LNCAP (cell line): ENCODE results near the gene SUN3.

ENCODE experiments used
- CTCF ChIP-seq: fragments of 450-650 bp; IDR thresholded peaks from 2 replicates; pipeline ENCODE4 v1.5.1; 2017; ENCODE audit warnings: mild to moderate bottlenecking

The SUN3 gene

GRCh38 chr7:47954231-47954911 lies 74.5 kb downstream of the SUN3 start:
- no peak for TF ChIP-seq CTCF

DNA sequence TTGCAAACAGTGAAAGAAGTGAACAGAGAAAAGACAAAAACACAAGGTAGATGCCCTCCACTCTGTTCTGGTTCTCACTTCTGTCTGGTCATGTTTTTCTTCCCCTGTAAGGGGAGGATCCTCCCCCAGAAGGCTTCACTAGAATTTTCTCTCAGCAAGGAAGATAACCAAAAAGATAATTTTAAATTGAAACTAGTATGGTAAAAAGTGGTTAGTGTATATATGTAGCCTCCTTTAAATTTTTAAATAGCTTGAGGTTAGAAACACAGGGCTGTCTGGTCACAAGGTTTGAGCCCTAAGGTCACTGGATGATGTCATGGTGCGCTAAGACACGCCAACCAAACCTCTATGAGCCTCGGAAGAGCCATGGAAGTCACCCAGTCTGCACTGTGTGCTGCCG lies 75.1 kb downstream of the SUN3 start:
- no peak for TF ChIP-seq CTCF

DNA sequence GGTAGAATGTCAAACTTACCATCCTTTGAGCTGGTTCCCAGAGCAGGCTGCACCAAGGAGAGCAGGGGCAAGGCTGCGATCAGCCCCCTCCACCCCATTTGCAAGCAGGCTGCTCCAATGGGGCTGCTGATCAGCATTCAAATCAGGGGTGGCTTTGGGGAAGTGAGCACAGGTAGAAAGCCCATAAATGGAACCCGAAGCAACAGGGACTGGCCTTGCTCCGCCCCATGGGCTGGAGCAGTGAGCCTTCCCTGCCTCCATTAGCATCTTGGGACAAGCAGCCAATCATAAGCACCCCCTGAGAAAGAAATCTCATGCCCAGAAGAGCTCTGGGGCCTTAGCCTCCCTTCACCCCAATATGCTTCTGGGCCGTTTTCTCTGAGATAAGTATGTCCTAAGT lies 76.7 kb downstream of the SUN3 start:
- TF ChIP-seq CTCF = no peak

DNA sequence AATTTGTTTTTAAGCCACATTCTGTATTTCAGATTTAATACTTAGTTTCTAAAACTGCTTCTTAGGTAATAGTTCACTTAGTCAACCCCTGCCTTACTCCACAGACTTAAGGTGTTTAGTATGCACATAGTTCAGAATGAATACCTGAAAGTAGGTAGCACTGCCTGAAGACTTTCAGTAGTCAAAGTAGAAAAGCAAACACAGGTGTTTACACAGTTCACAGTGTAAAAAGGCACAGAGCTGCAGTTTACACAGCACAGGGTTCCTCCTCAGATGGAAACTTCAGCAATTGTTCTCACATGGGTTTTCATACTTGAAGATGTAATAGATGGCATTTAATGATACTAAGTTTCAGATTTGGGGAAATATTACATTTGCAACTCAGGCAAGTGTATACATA lies 77.5 kb downstream of the SUN3 start:
- no peak for TF ChIP-seq CTCF

GRCh38 chr7:47950714-47951113 lies 78.2 kb downstream of the SUN3 start:
- no peak for TF ChIP-seq CTCF

- TF ChIP-seq CTCF = no peak
Observed at GRCh38 chr7:47949703-47950102, 79.2 kb downstream of the SUN3 start.

DNA sequence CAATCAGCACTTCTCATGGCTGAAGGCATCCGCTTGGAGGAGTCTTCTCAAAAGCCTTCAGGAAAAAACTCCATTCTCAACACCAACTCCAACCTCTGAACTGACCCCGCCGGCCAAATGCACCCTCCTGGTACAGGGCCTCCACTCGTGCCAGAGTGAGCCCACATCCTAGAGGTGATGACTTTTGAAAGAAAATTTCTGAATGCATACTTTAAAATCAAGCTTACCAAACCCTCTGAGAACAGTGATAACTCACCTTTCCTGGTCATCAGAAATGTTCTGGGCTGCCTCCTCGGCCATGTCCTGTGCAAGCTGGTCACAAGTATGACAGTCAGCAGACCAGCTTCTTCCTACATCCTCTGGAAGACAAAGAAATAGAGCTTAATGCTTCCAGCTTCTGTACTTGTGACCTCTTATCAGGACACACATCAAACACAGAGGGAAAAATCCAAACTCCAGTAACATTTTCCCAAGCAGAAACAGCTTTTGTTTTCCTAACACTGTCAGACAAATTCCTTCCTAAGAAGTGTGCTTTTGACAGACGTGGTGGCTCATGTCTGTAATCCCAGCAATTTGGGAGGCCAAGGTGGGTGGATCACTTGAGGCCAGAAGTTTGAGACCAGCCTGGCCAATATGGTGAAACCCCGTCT lies 80.6 kb downstream of the SUN3 start, which contains the start of gene PKD1L1:
Gene PKD1L1, minus strand, starts transcription at position 326 of the 650 bp plus-strand sequence. Its CDS starts 26 bp downstream, at position 300.
- TF ChIP-seq CTCF = no peak
